Gastroesophageal sphincter (tissue), 3 donors: ENCODE data around the gene CAMSAP1.

Experiments
- EP300 ChIP-seq: sonication (generic); formaldehyde crosslinking; IDR thresholded peaks from one replicate; pipeline ENCODE4 v1.6.1; 2017; ENCODE audit warnings: antibody characterized with exemption, mild to moderate bottlenecking
- POLR2A ChIP-seq, 2 donors: fragments of 450-650 bp; IDR thresholded peaks; one replicate each; pipeline ENCODE4 v1.6.1; 2017; ENCODE audit warnings: antibody characterized with exemption in 2 of 2, mild to moderate bottlenecking in 2 of 2, moderate library complexity in 1 of 2
- POLR2AphosphoS5 ChIP-seq: sonication (generic); formaldehyde crosslinking; IDR thresholded peaks from one replicate; pipeline ENCODE4 v1.6.1; 2017; ENCODE audit warnings: antibody characterized with exemption
- TF ChIP-seq, protein P1 (sequence below), 4 experiments: fragments of 200-600 bp in 2 of 4; fragments of 450-650 bp in 2 of 4; sonication (generic) in 1 of 4; IDR thresholded peaks; one replicate each; pipeline ENCODE4 v1.5.1; 2017 to 2019; ENCODE audit warnings: antibody characterized with exemption in 4 of 4, mild to moderate bottlenecking in 2 of 4, moderate library complexity in 2 of 4

DNA sequence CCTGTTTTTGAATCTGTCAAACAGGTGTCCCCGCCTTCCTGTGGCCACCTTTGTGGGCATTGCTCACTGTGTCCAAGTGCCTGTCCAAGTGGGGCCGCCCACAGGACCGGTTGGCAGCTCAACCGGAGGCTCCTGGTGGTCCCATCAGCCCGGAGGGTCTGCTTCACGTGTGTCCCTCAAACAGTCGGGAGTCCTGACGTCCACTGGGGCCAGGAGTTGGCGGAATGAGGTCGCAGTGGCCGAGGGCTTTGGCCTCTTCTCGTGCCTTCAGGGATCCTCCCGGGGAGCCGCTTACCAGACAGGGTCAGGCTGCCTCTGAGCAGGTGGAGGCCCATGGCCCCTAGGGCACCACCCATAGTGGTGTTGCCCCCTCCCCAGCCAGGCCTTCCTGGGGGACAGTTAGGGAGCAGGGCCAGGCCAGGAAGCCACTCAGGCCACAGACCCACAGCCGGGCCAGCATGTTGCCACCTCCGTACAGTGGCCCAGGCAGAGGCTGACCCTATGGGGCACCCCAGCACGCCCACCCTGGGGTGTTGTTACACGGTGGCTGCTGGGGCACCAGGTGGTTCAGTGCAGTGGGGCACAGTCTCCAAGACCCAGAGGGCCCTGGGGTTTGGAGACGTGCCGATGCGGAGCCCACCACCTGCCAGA lies 135.8 kb downstream of the CAMSAP1 start:
- TF ChIP-seq POLR2A (IDR thresholded peaks at IDR 0.05) (no peak), POLR2AphosphoS5 (no peak), EP300 (no peak)
- TF ChIP-seq, protein P1, sequence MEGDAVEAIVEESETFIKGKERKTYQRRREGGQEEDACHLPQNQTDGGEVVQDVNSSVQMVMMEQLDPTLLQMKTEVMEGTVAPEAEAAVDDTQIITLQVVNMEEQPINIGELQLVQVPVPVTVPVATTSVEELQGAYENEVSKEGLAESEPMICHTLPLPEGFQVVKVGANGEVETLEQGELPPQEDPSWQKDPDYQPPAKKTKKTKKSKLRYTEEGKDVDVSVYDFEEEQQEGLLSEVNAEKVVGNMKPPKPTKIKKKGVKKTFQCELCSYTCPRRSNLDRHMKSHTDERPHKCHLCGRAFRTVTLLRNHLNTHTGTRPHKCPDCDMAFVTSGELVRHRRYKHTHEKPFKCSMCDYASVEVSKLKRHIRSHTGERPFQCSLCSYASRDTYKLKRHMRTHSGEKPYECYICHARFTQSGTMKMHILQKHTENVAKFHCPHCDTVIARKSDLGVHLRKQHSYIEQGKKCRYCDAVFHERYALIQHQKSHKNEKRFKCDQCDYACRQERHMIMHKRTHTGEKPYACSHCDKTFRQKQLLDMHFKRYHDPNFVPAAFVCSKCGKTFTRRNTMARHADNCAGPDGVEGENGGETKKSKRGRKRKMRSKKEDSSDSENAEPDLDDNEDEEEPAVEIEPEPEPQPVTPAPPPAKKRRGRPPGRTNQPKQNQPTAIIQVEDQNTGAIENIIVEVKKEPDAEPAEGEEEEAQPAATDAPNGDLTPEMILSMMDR (IDR thresholded peaks at IDR 0.05) = no peak
